Neural crest cell (in vitro differentiated cells): ENCODE data around the gene ROBO2. TPM values are rescaled to one million over a fixed set of nuclear protein-coding genes. Genes with fewer than 3 reads are reported as not detected.

Experiments used
- DNase-seq: peaks from one replicate; pipeline ENCODE4 v3.0.0; 2021; ENCODE audit warnings: low read depth, mixed read lengths, low spot score
- H3K27ac Mint-ChIP-seq: one replicate; pipeline ENCODE4 v1.8.0; 2021; ENCODE audit warnings: mild to moderate bottlenecking, mixed read lengths; ENCODE audit not compliant: unreplicated experiment
- H3K27me3 Mint-ChIP-seq: 2 replicates; pipeline ENCODE4 v1.8.0; 2021; ENCODE audit warnings: low read depth, mild to moderate bottlenecking, mixed read lengths
- H3K36me3 Mint-ChIP-seq: 2 replicates; pipeline ENCODE4 v1.8.0; 2021; ENCODE audit warnings: low read depth, mild to moderate bottlenecking, mixed read lengths
- H3K4me1 Mint-ChIP-seq: 2 replicates; pipeline ENCODE4 v1.8.0; 2021; ENCODE audit warnings: mixed read lengths
- H3K4me3 Mint-ChIP-seq: one replicate; pipeline ENCODE4 v1.8.0; 2021; ENCODE audit warnings: mild to moderate bottlenecking, mixed read lengths
- H3K9me3 Mint-ChIP-seq: 2 replicates; pipeline ENCODE4 v1.8.0; 2021; ENCODE audit warnings: mixed read lengths
- total RNA-seq: library from RNA; stranded (reverse); gene quantifications from 2 replicates; pipeline ENCODE4 v1.2.1, GENCODE V29; 2021
- TF ChIP-seq, protein P1 (sequence below): fragments of 200-600 bp; sonication (generic); conservative IDR thresholded peaks from 2 replicates; pipeline ENCODE4 v1.5.0; 2021; ENCODE audit warnings: antibody characterized with exemption, mild to moderate bottlenecking

Gene ROBO2
- total RNA-seq, 1 donor from 2014 or later: 27.9 TPM

- DNase-seq: no peak
- no peak overlapping the region for H3K4me3 Mint-ChIP-seq
- no peak overlapping the region for H3K27ac Mint-ChIP-seq
- H3K9me3 Mint-ChIP-seq: peaks cover 13% of the 10 kb centered on the region
- no peaks in the 10 kb centered on the region for H3K27me3 Mint-ChIP-seq
- peaks cover 5% of the 10 kb centered on the region for H3K4me1 Mint-ChIP-seq
- H3K36me3 Mint-ChIP-seq: peaks cover 7% of the 10 kb centered on the region
- TF ChIP-seq, protein P1, sequence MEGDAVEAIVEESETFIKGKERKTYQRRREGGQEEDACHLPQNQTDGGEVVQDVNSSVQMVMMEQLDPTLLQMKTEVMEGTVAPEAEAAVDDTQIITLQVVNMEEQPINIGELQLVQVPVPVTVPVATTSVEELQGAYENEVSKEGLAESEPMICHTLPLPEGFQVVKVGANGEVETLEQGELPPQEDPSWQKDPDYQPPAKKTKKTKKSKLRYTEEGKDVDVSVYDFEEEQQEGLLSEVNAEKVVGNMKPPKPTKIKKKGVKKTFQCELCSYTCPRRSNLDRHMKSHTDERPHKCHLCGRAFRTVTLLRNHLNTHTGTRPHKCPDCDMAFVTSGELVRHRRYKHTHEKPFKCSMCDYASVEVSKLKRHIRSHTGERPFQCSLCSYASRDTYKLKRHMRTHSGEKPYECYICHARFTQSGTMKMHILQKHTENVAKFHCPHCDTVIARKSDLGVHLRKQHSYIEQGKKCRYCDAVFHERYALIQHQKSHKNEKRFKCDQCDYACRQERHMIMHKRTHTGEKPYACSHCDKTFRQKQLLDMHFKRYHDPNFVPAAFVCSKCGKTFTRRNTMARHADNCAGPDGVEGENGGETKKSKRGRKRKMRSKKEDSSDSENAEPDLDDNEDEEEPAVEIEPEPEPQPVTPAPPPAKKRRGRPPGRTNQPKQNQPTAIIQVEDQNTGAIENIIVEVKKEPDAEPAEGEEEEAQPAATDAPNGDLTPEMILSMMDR: no peak
Observed at GRCh38 chr3:77240072-77240650, 200.3 kb downstream of the ROBO2 start.

DNA sequence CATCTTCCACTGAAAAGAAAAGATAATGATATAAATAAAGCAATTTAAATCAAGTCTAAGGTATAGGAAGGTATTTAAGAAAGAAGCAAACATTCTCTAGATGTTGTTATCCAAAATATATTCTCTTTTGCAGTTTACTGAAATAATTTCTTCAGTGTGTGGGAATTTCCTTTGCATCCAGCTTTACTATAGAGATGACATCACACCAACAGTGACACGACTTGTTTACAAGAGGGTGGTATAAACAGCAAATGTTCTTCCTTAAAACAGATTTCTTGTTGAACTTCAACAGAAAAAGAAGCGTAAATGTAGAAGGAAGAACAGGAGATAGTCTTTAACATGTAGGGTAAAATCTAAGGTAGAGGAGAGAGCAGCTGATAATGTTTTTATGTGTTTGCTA, 202.5 kb downstream of the ROBO2 start:
- H3K27ac Mint-ChIP-seq: no peak overlapping the region
- H3K4me3 Mint-ChIP-seq: no peak overlapping the region
- H3K27me3 Mint-ChIP-seq: no peaks in the 10 kb centered on the region
- peaks cover 7% of the 10 kb centered on the region for H3K36me3 Mint-ChIP-seq
- peaks cover 10% of the 10 kb centered on the region for H3K9me3 Mint-ChIP-seq
- peaks cover 13% of the 10 kb centered on the region for H3K4me1 Mint-ChIP-seq
- no peak for DNase-seq
- TF ChIP-seq, protein P1: no peak

DNA sequence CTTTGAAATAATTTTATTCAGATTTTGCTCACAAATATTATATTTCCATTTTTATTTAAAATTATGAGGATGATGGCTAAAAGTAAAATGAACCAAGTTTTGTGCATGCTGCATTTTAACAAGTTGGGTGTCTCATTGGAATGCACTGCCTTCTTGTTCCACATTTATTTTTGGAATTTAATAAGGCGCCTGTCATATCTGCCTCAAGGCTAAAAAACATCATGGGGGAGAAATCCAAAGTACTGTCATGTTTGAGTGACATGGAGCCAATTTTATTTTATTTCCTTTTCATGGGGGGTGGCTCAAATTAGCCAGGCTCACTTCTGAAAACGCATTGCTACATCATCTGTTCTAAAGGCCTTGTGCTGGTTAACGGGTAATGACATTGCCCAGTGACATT, 205.1 kb downstream of the ROBO2 start:
- Mint-ChIP-seq H3K36me3 (peaks cover 4% of the 10 kb centered on the region), H3K27me3 (no peaks in the 10 kb centered on the region), H3K4me1 (peaks cover 18% of the 10 kb centered on the region), H3K4me3 (no peak overlapping the region), H3K27ac (no peak overlapping the region), H3K9me3 (peaks cover 7% of the 10 kb centered on the region)
- TF ChIP-seq, protein P1: no peak
- no peak for DNase-seq

DNA sequence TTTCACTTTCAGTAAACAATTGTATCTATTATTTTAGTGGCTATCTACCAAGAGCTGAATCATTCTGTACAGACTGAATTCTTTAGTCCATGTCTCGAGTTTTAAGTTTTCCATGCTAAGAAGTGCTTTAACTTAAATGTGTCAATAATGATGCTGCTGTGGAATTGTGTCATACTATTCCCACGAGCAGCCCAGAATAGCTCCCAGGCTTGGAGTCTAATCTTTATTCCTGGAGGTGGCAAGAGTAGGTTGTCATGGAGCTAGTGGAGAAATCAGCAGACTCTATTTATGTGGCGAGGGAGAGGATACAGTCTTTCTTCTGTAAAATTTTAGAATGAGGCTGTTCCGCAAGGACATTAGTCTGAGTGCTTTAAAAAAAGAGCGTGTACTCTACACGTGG, 207.2 kb downstream of the ROBO2 start:
- Mint-ChIP-seq H3K27me3 (no peaks in the 10 kb centered on the region), H3K4me1 (peaks cover 13% of the 10 kb centered on the region), H3K9me3 (peaks cover 3% of the 10 kb centered on the region), H3K36me3 (no peaks in the 10 kb centered on the region), H3K4me3 (no peak overlapping the region), H3K27ac (peak overlapping the region; percentile 50)
- TF ChIP-seq, protein P1: no peak
- DNase-seq: no peak

DNA sequence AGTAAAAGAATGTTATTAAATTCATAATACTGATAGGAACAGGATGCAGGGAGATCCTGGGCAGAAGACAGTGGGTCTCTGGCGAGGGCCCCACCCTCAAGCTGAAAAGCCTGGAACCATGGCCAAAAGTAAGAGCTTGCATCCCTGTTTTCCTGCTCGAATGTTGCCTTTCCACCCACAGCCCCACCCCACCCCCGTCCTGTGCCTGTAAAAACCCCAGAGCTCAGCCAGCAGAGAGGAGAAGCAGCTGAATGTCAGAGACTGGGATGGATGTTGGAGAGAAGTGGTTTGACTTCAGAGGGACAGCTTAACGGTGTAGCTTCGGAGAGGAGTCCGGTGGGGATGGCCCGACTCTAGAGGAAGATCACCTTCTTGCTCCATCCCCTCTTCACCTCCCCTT, 207.9 kb downstream of the ROBO2 start:
- Mint-ChIP-seq H3K4me3 (no peak overlapping the region), H3K9me3 (peaks cover 3% of the 10 kb centered on the region), H3K27ac (no peak overlapping the region), H3K36me3 (no peaks in the 10 kb centered on the region), H3K27me3 (no peaks in the 10 kb centered on the region), H3K4me1 (peaks cover 13% of the 10 kb centered on the region)
- DNase-seq: no peak
- TF ChIP-seq, protein P1: no peak
